ENCODE results near the gene RGL1.
A peak's percentile ranks its signal among the peaks of the same experiment; 100 is the strongest.

Gene RGL1

GRCh38 chr1:183891158-183891856 is 86.4 kb downstream of the RGL1 start:
- DNase-seq = no peak

GRCh38 chr1:183892351-183892793 is 87.5 kb downstream of the RGL1 start:
- no peak for DNase-seq

GRCh38 chr1:183893561-183894289 is 88.8 kb downstream of the RGL1 start:
- no peak for DNase-seq

- DNase-seq = no peak
Observed at GRCh38 chr1:183894290-183894565, 89.3 kb downstream of the RGL1 start.

GRCh38 chr1:183896466-183897048 is 91.6 kb downstream of the RGL1 start:
- no peak for DNase-seq

GRCh38 chr1:183898001-183898396 is 93.1 kb downstream of the RGL1 start:
- no peak for DNase-seq

GRCh38 chr1:183898610-183899009 is 93.7 kb downstream of the RGL1 start:
- no peak for DNase-seq

- no peak for DNase-seq
Observed at GRCh38 chr1:183901748-183902330, 96.9 kb downstream of the RGL1 start.

- no peak for DNase-seq
Observed at GRCh38 chr1:183903101-183903500, 98.2 kb downstream of the RGL1 start.

GRCh38 chr1:183905508-183906113 is 100.7 kb downstream of the RGL1 start:
- DNase-seq = no peak

GRCh38 chr1:183907070-183907469 is 102.2 kb downstream of the RGL1 start:
- DNase-seq = no peak

- no peak for DNase-seq
Observed at GRCh38 chr1:183908079-183908478, 103.2 kb downstream of the RGL1 start.

GRCh38 chr1:183909672-183910071 is 104.8 kb downstream of the RGL1 start:
- no peak for DNase-seq

- no peak for DNase-seq
Observed at GRCh38 chr1:183910845-183911244, 105.9 kb downstream of the RGL1 start.

GRCh38 chr1:183911285-183911684 is 106.4 kb downstream of the RGL1 start:
- DNase-seq = no peak

GRCh38 chr1:183912265-183912886 is 107.5 kb downstream of the RGL1 start:
- no peak for DNase-seq

GRCh38 chr1:183913567-183913993 is 108.7 kb downstream of the RGL1 start:
- no peak for DNase-seq

GRCh38 chr1:183914276-183914675 is 109.4 kb downstream of the RGL1 start:
- no peak for DNase-seq

- no peak for DNase-seq
Observed at GRCh38 chr1:183914891-183915290, 110.0 kb downstream of the RGL1 start.

- DNase-seq = peak; percentile 89
Observed at GRCh38 chr1:183915625-183916510, 110.9 kb downstream of the RGL1 start.

GRCh38 chr1:183916574-183916973 is 111.7 kb downstream of the RGL1 start:
- DNase-seq = no peak

GRCh38 chr1:183918589-183918988 is 113.7 kb downstream of the RGL1 start:
- no peak for DNase-seq

Data from NCI-H2107 (cell line).